K562 (cell line): ENCODE measurements around the gene SLC38A8. TPM values are rescaled to one million over a fixed set of nuclear protein-coding genes. Genes with fewer than 3 reads are reported as not detected.

ENCODE experiments used
- ATF7 ChIP-seq: fragments of 450-650 bp; IDR thresholded peaks from 2 replicates; pipeline ENCODE4 v1.7.1; 2014; ENCODE audit warnings: mild to moderate bottlenecking, moderate library complexity
- BDP1 ChIP-seq: IDR thresholded peaks from 3 replicates; pipeline ENCODE4 v1.6.1; 2011; ENCODE audit not compliant: insufficient read length, insufficient read depth
- CEBPG ChIP-seq, 3 experiments: fragments of 200-800 bp in 1 of 3; sonication (Bioruptor generic) in 1 of 3; sonication (generic) in 1 of 3; formaldehyde crosslinking in 1 of 3; IDR thresholded peaks in 2 of 3; conservative IDR thresholded peaks in 1 of 3; 2 replicates each; pipeline versions ENCODE4 v1.6.1 to v1.8.0; 2016 to 2022; ENCODE audit warnings: missing compliant biosample characterization in 2 of 3, missing genetic modification characterization in 2 of 3, mild to moderate bottlenecking in 1 of 3, missing genetic modification reagents in 1 of 3
- CHD4 ChIP-seq: fragments of 200-600 bp; sonication (generic); IDR thresholded peaks from 3 replicates; pipeline ENCODE4 v1.6.1; 2012; ENCODE audit warnings: low read depth, mild to moderate bottlenecking, mixed read lengths, low read length, inconsistent platforms; ENCODE audit not compliant: insufficient read depth, insufficient replicate concordance, poor library complexity, severe bottlenecking
- DACH1 ChIP-seq: fragments of 450-650 bp; IDR thresholded peaks from 2 replicates; pipeline ENCODE4 v1.6.1; 2018; ENCODE audit not compliant: partially characterized antibody
- ERF ChIP-seq: fragments of 450-650 bp; formaldehyde crosslinking; IDR thresholded peaks from 2 replicates; pipeline ENCODE4 v1.4.0; 2020; ENCODE audit warnings: mild to moderate bottlenecking, mixed read lengths
- HDAC1 ChIP-seq, 2 experiments: fragments of 450-650 bp; IDR thresholded peaks; 2 replicates each; pipeline ENCODE4 v1.6.1; 2016 to 2017; ENCODE audit warnings: inconsistent platforms in 1 of 2, mild to moderate bottlenecking in 1 of 2, moderate library complexity in 1 of 2
- HDAC8 ChIP-seq: fragments of 450-650 bp; IDR thresholded peaks from 2 replicates; pipeline ENCODE4 v1.6.1; 2016; ENCODE audit warnings: mild to moderate bottlenecking, missing genetic modification characterization, moderate library complexity, missing compliant biosample characterization
- IRF1 ChIP-seq: sonication (generic); formaldehyde crosslinking; IDR thresholded peaks from 2 replicates; pipeline ENCODE4 v1.8.0; 2022; ENCODE audit warnings: missing genetic modification reagents, mild to moderate bottlenecking, borderline replicate concordance
- MYNN ChIP-seq, 2 experiments: sonication (generic); formaldehyde crosslinking in 1 of 2; IDR thresholded peaks; 2 replicates each; pipeline versions ENCODE4 v1.5.0 to v1.6.1; 2016 to 2020; ENCODE audit warnings: antibody characterized with exemption in 1 of 2, missing genetic modification reagents in 1 of 2
- NELFE ChIP-seq: IDR thresholded peaks from 2 replicates; pipeline ENCODE4 v1.6.1; 2011; ENCODE audit warnings: mild to moderate bottlenecking; ENCODE audit not compliant: insufficient read depth, insufficient read length
- PHB2 ChIP-seq: fragments of 450-650 bp; IDR thresholded peaks from 2 replicates; pipeline ENCODE4 v1.6.1; 2017; ENCODE audit warnings: low read depth
- PRDM10 ChIP-seq: fragments of 450-650 bp; IDR thresholded peaks from 2 replicates; pipeline ENCODE4 v1.6.1; 2018; ENCODE audit not compliant: partially characterized antibody
- SIN3B ChIP-seq: fragments of 450-650 bp; IDR thresholded peaks from 2 replicates; pipeline ENCODE4 v1.6.1; 2017; ENCODE audit warnings: low read depth, mild to moderate bottlenecking, moderate library complexity
- SREBF2 ChIP-seq: sonication (generic); formaldehyde crosslinking; IDR thresholded peaks from 2 replicates; pipeline ENCODE4 v1.4.0; 2020; ENCODE audit warnings: mild to moderate bottlenecking, missing genetic modification reagents
- TEAD1 ChIP-seq, 2 experiments: fragments of 450-650 bp in 1 of 2; sonication (generic) in 1 of 2; formaldehyde crosslinking; IDR thresholded peaks; 2 replicates each; pipeline versions ENCODE4 v1.4.0 to v1.8.0; 2020 to 2022; ENCODE audit warnings: mild to moderate bottlenecking in 2 of 2, missing genetic modification reagents in 1 of 2
- TFE3 ChIP-seq: fragments of 450-650 bp; formaldehyde crosslinking; IDR thresholded peaks from 2 replicates; pipeline ENCODE4 v1.4.0; 2020; ENCODE audit warnings: mild to moderate bottlenecking, mixed read lengths
- THRA ChIP-seq: fragments of 450-650 bp; IDR thresholded peaks from 2 replicates; pipeline ENCODE4 v1.6.1; 2017; ENCODE audit warnings: mild to moderate bottlenecking, moderate library complexity
- ZC3H11A ChIP-seq: IDR thresholded peaks from 2 replicates; pipeline ENCODE4 v1.6.1; 2012; ENCODE audit warnings: low read depth, low read length, improper control_type of control experiment
- ZNF316 ChIP-seq: fragments of 450-650 bp; IDR thresholded peaks from 2 replicates; pipeline ENCODE4 v1.6.1; 2016
- ZNF436 ChIP-seq: fragments of 250-450, 450-650 bp; sonication (Bioruptor Pico); formaldehyde crosslinking; IDR thresholded peaks from 2 replicates; pipeline ENCODE4 v1.7.0; 2020; ENCODE audit warnings: mild to moderate bottlenecking
- ZNF699 ChIP-seq: fragments of 250-450 bp; sonication (Bioruptor Pico); IDR thresholded peaks from 2 replicates; pipeline ENCODE4 v1.8.0; 2021; ENCODE audit warnings: mild to moderate bottlenecking, moderate library complexity; ENCODE audit not compliant: insufficient replicate concordance
- ZNF830 ChIP-seq: fragments of 250-450 bp; sonication (Bioruptor Pico); IDR thresholded peaks from 2 replicates; pipeline ENCODE4 v1.5.0; 2021; ENCODE audit warnings: mild to moderate bottlenecking
- polyA plus RNA-seq, 8 experiments: library from polyadenylated mRNA; depleted of rRNA in 4 of 8; stranded (reverse) in 5 of 8; unstranded in 3 of 8; fragments of >200 nt; fragmentation: Nextera tagmentation in 2 of 8; fragmentation: Illumina TruSeq in 1 of 8; extraction: Ambion mirVana in 2 of 8; extraction: Trizol in 1 of 8; gene quantifications; 2 replicates each; pipeline versions ENCODE4 v1.2.1 to v1.2.3, GENCODE V29; 2011 to 2014; ENCODE audit warnings: inconsistent platforms in 1 of 8, missing spikeins in 1 of 8
- total RNA-seq, 7 experiments: library from RNA; depleted of rRNA in 6 of 7; stranded (reverse); fragments of >200 nt in 6 of 7; fragmentation: Illumina TruSeq in 2 of 7; extraction: Trizol in 2 of 7; gene quantifications; 2 replicates each; pipeline versions ENCODE4 v1.2.1 to v1.2.3, GENCODE V29; 2011 to 2021; ENCODE audit warnings: low replicate concordance in 1 of 7

The SLC38A8 gene
- total and polyA plus RNA-seq, 9 of the 15 experiments (the other 6 are each of a cell fraction or from before 2014, with no cell fraction given), result 0.28 TPM; not detected in 8

GRCh38 chr16:83994087-83994486 is 48.5 kb downstream of the SLC38A8 start (continued):
- TF ChIP-seq MYNN (IDR thresholded peaks at IDR 0.05) (no peak), MYNN (CRISPR knock-in tag; IDR thresholded peaks at IDR 0.05) (no peak), ZNF830 (CRISPR knock-in tag) (no peak), CEBPG (CRISPR knock-in tag; IDR thresholded peaks at IDR 0.05) (peak; percentile 91), CEBPG (tag; conservative IDR thresholded peaks at IDR 0.05 in 1 of 2, IDR thresholded peaks at IDR 0.05 in 1 of 2) (peak; percentile 99), ZNF699 (no peak), SIN3B (no peak), SREBF2 (CRISPR knock-in tag) (no peak), PHB2 (no peak), CHD4 (no peak), NELFE (no peak), THRA (no peak), ZC3H11A (no peak), IRF1 (CRISPR knock-in tag) (no peak), PRDM10 (no peak), ATF7 (peak; percentile 30; the same call in 1 of the 2 replicates), TFE3 (CRISPR knock-in tag) (no peak), HDAC8 (tag) (no peak), ZNF436 (CRISPR knock-in tag) (no peak), BDP1 (no peak), TEAD1 (CRISPR knock-in tag; IDR thresholded peaks at IDR 0.05) (no peak), ERF (CRISPR knock-in tag) (no peak), DACH1 (no peak), ZNF316 (no peak), HDAC1 (IDR thresholded peaks at IDR 0.05) (no peak)
